HG03439 (cell line): ENCODE results near the gene ACBD5.
"Not testable (repeated sequence)": the region's sequence is repeated elsewhere in the genome, so short reads cannot be mapped to it uniquely, and the experiment has no call there.

Experiments
- ATAC-seq: cut with Tn5 transposase; IDR thresholded peaks from one replicate; pipeline ENCODE4 v1.9.1; 2021; ENCODE audit warnings: mild to moderate bottlenecking, moderate library complexity; ENCODE audit not compliant: unreplicated experiment

ACBD5 gene

DNA sequence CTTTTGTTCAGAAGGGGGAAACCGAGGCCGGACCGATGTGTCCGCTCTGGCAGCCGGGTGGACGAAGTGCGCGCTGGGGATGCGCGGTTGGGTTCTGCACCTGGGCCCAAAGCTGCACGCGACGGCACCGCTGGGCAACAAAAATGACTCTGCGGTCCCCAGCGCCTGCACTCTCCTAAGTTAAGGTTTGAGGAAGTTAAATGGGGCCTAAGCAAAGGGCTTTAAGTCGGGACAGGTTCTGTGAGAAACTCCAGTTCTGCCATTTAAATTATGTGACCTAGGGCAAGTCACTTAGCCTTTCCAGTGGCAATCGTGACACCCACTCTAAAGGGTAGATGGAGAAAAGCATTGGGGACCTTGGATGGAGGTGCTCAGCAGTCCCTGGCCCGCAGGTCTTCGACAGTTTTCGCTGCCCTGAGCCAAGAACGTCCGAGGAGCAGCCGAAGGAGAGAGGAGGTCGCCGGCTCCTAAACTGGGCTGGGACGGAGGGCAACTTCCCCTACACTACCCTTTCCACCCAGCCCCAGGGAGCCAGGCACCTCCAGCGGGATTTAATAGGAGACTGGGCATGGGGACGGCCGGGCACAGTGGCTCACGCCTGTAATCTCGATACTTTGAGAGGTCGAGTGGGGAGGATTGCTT lies 534 bp upstream of the ACBD5 start:
- ATAC-seq, result peak; percentile 28

DNA sequence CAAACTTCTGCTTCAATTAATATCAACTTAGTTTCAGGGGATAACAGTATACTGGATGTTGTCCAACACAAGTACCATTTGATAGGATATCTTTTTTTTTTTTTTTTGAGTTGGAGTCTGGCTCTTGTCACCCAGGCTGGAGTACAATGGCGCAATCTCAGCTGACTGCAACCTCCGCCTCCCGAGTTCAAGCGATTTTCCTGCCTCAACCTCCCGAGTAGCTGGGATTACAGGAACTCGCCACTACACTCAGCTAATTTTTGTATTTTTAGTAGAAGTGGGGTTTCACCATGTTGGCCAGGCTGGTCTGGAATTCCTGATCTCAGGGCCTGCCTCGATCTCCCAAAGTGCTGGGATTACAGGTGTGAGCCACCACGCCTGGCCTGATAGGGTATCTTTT lies 3.1 kb downstream of the ACBD5 start:
- not testable (repeated sequence) for ATAC-seq

DNA sequence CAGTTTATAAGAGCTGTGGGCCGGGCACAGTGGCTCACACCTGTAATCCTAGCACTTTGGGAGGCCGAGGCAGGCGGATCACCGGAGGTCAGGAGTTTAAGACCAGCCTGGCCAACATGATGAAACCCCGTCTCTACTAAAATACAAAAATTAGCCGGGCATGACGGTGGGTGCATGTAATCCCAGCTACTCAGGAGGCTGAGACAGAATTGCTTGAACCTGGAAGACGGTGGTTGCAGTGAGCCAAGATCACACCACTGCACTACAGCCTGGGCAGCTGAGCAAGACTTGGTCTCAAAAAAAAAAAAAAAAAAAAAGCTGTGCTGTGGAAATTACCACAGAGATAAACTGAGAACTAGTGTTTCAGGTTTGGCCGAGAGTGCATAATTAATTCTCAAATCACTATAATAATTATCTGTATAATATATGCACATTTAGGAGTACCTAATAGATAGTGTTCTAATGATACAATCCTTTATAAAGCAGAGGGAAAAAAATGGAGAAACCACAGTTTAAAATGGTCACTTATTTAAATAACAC lies 3.9 kb downstream of the ACBD5 start:
- ATAC-seq, result not testable (repeated sequence)

DNA sequence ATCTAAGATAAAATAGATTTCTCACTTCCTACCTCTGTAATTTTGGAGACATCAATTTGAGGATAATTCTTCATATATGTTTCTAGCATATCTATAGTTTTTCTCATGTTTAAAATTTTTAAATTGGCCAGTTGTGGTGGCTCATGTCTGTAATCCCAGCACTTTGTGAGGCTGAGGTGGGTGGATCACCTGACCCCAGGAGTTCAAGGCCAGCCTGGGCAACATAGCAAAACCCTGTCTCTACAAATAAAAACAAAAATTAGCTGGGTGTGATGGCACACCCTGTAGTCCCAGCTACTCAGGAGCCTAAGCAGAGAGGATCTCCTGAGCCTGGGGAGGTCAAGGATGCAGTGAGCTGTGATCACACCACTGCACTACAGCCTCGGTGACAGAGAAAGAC lies 4.9 kb downstream of the ACBD5 start:
- no peak for ATAC-seq

GRCh38 chr10:27230022-27230421 lies 10.6 kb downstream of the ACBD5 start:
- ATAC-seq, result no peak

- no peak for ATAC-seq
Measured at GRCh38 chr10:27225642-27226257, 14.8 kb downstream of the ACBD5 start.

DNA sequence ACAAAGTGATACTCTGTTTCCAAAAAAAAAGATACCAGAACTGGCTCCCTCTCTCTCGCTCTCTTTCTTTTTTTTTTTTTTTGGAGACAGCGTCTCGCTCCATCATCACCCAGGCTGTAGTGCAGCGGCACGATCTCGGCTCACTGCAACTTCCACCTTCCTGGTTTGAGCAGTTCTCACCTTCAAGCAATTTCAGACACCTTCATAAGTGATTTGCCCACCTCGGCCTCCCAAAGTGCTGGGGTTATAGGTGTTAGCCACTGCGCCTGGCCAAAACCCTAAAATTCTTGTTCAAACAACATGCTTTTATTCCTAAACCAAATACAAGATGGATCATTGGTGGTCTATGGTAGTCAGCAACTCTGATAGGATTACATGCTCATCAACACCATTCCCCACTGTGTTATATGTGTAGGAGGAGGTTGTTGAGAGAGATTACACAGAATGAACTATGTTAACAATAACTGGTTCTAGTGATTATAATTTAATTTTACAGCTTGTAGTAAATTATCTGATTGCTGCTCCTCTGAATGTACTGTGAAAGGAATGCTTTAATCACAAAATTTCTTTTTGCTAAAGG lies 15.5 kb downstream of the ACBD5 start:
- no peak for ATAC-seq

DNA sequence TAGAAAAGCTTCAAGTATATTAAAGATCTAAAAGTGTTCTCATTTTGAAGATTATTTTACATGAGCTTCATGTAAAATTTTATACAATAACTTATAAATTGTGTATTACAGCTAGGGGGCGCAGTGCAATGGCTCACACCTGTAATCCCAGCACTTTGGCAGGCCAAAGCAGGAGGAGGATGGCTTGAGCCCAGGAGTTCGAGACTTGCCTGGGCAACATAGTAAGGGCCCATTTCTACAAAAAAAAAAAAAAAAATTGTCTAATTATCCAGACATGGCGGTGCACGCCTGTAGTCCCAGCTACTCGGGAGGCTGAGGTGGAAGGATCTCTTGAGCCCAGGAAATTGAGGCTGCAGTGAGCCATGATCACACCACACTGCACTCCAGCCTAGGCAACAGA lies 16.6 kb downstream of the ACBD5 start:
- ATAC-seq, result no peak

DNA sequence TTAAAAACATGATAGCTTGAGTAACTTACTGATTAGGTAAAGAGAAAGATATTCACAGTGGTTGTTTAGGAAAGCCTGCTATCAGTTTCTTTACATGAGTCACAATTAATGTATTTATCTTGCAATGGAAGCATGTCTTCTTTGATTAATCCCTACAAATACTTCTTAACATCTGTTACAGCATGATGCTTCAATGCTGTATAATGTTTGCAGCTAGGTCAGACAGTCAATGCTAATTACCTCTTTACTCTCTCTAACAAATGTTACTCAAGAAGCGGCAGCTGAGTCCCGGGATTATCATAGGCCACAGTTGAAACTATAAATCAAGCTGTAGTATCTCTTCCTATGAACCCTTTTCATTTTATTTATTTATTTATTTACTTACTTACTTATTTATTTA lies 33.2 kb downstream of the ACBD5 start:
- no peak for ATAC-seq

DNA sequence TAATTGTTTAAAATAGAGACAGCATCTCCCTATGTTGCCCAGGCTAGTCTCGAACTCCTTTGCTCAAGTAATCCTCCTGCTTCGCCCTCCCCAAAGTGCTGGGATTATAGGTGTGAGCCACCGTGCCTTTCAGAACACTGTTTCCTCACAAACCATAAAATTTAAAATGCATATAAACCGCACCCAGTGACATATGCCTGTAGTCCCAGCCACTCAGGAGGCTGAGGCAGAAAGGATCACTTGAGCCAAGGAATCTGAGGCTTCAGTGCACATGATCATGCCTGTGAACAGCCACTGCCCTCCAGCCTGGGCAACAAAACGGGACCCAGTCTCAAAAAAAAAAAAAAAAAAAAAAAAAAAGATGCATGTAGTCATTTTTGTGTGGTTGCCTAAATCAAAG lies 36.8 kb downstream of the ACBD5 start:
- no peak for ATAC-seq

DNA sequence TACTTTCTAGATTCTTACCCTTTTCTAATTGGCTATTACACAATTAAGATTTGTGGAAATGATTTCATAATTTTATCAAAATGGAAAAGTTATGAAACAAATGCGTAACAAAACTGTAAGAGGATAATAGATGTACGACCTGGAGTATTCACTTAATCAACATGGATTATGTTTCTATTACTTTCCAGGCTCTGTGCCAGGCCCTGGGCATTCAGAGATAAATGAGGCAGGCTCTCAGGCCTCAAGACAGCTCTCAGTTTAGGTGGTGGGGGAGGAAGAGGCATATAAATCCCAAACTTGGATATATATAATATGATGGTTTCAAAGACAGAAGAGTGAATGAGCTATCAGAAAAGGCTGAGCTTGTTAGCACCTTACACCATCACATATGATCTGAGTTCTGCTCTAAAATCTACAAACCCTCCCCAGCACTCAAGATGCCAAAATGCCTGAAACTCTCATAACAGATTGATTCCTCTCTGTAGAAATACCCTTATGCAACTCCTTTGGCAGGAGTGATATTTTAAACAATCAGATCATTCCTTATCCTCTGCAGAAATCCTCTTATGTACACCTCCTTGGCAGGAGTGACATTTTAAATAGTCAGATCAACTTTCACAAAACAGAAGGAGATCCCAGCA lies 42.5 kb downstream of the ACBD5 start:
- ATAC-seq, result no peak

- no peak for ATAC-seq
Measured at GRCh38 chr10:27192284-27192683, 48.3 kb downstream of the ACBD5 start.

- ATAC-seq, result no peak
Measured at GRCh38 chr10:27190508-27190907, 50.1 kb downstream of the ACBD5 start.

DNA sequence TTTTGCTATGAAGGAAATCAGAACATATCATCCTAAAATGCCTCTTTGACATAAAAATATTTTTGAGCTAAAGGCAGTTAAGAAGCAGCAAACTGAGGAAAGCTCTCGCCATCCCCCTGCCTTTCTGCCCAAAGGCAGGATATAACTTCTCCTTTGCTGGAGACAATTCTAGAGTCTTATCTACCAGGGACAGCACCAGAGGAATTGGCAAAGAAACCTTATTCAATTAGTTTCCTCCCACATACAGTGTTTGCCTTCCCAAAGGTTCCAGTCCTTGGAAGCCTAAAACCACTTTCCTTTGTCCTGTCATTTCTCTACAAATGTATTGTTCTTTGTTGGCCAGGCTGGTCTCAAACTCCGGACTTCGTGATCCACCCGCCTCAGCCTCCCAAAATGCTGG lies 51.7 kb downstream of the ACBD5 start:
- no peak for ATAC-seq

- ATAC-seq, result no peak
Measured at GRCh38 chr10:27188259-27188658, 52.3 kb downstream of the ACBD5 start.

GRCh38 chr10:27169849-27170248 lies 70.7 kb downstream of the ACBD5 start:
- no peak for ATAC-seq

- ATAC-seq, result no peak
Measured at GRCh38 chr10:27158421-27158820, 82.2 kb downstream of the ACBD5 start.

GRCh38 chr10:27157150-27157549 lies 83.4 kb downstream of the ACBD5 start:
- ATAC-seq, result no peak

GRCh38 chr10:27156566-27156965 lies 84.0 kb downstream of the ACBD5 start:
- ATAC-seq, result not testable (repeated sequence)

DNA sequence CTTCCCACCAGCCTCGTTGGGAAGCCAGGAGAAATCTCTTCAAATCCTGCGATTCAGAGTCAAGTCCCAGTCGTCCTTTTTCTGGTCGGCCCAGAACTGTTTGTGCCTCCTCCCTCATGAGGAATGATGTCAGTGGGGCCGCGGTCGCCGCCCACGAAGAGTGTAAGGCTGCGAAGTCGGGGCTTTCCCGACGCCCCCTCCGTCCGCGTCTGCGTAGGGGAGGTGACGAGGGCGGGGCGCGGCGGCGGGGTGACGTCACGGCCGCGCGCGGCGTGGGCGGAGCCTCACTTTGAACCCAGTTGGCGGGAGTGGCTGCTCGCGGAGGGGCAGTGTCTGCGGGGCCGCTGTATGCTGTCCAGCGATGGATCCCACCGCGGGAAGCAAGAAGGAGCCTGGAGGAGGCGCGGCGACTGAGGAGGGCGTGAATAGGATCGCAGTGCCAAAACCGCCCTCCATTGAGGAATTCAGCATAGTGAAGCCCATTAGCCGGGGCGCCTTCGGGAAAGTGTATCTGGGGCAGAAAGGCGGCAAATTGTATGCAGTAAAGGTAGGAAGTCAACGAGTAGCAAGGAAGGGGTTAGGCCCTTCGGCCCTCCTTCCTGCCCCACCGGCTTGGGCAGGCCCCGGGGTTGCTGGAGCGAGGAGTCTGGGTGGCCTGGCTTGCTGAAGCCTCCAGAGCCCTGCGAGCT lies 85.4 kb downstream of the ACBD5 start, which contains the start of gene MASTL:
Gene MASTL (plus strand): TSS at position 287 of the 689 bp plus-strand sequence. CDS start 75 bp downstream, at position 362.
- peak; percentile 84 for ATAC-seq

GRCh38 chr10:27153845-27154193 lies 86.8 kb downstream of the ACBD5 start:
- ATAC-seq, result peak; percentile 11
